ENCODE results near the gene IFNGR1. TPM values are rescaled to one million over a fixed set of nuclear protein-coding genes. Genes with fewer than 3 reads are reported as not detected.
"Not testable (repeated sequence)": the region's sequence is repeated elsewhere in the genome, so short reads cannot be mapped to it uniquely, and the experiment has no call there.

The IFNGR1 gene
- total and polyA plus RNA-seq, 2 experiments from 2014 or later, result 83.6 to 127 TPM

GRCh38 chr6:137211910-137212309 lies 7.3 kb downstream of the IFNGR1 start:
- Histone ChIP-seq H2AFZ (no peak overlapping the region), H3K4me2 (no peak overlapping the region), H3K4me1 (ENCODE audit: insufficient read depth) (peaks cover 10% of the 10 kb centered on the region), H3K9me2 (replicated peaks; ENCODE audit: insufficient read depth) (no peaks in the 10 kb centered on the region), H3K27me3 (no peaks in the 10 kb centered on the region), H3K36me3 (replicated peaks; ENCODE audit: insufficient read depth, low read depth) (no peaks in the 10 kb centered on the region), H3K4me3 (no peak overlapping the region), H3K27ac (no peak overlapping the region), H3K79me2 (peaks cover 99% of the 10 kb centered on the region), H3K9me3 (ENCODE audit: low read depth) (no peaks in the 10 kb centered on the region), H4K20me1 (ENCODE audit: insufficient read depth, poor library complexity, severe bottlenecking) (peaks cover 66% of the 10 kb centered on the region)
- TF ChIP-seq, protein P1, sequence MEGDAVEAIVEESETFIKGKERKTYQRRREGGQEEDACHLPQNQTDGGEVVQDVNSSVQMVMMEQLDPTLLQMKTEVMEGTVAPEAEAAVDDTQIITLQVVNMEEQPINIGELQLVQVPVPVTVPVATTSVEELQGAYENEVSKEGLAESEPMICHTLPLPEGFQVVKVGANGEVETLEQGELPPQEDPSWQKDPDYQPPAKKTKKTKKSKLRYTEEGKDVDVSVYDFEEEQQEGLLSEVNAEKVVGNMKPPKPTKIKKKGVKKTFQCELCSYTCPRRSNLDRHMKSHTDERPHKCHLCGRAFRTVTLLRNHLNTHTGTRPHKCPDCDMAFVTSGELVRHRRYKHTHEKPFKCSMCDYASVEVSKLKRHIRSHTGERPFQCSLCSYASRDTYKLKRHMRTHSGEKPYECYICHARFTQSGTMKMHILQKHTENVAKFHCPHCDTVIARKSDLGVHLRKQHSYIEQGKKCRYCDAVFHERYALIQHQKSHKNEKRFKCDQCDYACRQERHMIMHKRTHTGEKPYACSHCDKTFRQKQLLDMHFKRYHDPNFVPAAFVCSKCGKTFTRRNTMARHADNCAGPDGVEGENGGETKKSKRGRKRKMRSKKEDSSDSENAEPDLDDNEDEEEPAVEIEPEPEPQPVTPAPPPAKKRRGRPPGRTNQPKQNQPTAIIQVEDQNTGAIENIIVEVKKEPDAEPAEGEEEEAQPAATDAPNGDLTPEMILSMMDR (IDR thresholded peaks at IDR 0.05; ENCODE audit: poor library complexity), result no peak
- TF ChIP-seq EZH2 (IDR thresholded peaks at IDR 0.05; ENCODE audit: borderline replicate concordance) (no peak), EZH2phosphoT487 (IDR thresholded peaks at IDR 0.05; ENCODE audit: low read depth, severe bottlenecking, unreplicated experiment) (no peak)
- WGBS (ENCODE audit: low lambda C conversion rate, missing lambda C conversion rate), result over 99% methylated on average over 3 of the region's 3 CpGs
- no peak for DNase-seq (ENCODE audit: low spot score)

GRCh38 chr6:137210903-137211302 lies 8.3 kb downstream of the IFNGR1 start:
- Histone ChIP-seq H3K9me3 (ENCODE audit: low read depth) (no peaks in the 10 kb centered on the region), H3K4me1 (ENCODE audit: insufficient read depth) (peaks cover 4% of the 10 kb centered on the region), H4K20me1 (ENCODE audit: insufficient read depth, poor library complexity, severe bottlenecking) (peaks cover 62% of the 10 kb centered on the region), H3K4me3 (no peak overlapping the region), H3K79me2 (peaks cover 99% of the 10 kb centered on the region), H3K4me2 (no peak overlapping the region), H2AFZ (no peak overlapping the region), H3K9me2 (replicated peaks; ENCODE audit: insufficient read depth) (no peaks in the 10 kb centered on the region), H3K27ac (no peak overlapping the region), H3K27me3 (no peaks in the 10 kb centered on the region), H3K36me3 (replicated peaks; ENCODE audit: insufficient read depth, low read depth) (no peaks in the 10 kb centered on the region)
- no peak for DNase-seq (ENCODE audit: low spot score)
- TF ChIP-seq EZH2phosphoT487 (IDR thresholded peaks at IDR 0.05; ENCODE audit: low read depth, severe bottlenecking, unreplicated experiment) (no peak), EZH2 (IDR thresholded peaks at IDR 0.05; ENCODE audit: borderline replicate concordance) (no peak)
- TF ChIP-seq, protein P1 (IDR thresholded peaks at IDR 0.05; ENCODE audit: poor library complexity), result no peak

DNA sequence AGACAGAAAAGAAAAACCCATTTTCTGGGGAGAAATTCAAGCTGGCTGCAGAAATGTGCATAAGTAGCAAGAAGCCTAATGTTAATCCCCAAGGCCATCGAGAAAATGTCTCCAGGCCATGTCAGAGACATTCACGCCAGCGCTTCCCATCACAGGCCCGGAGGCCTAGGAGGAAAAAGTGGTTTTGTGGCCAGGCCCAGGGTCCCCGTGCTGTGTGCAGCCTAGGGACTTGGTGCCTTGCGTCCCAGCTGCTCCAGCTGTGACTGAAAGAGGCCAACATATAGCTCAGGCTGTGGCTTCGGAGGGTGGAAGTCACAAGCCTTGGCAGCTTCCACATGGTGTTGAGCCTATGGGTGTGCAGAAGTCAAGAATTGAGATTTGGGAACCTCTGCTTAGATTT lies 10.9 kb downstream of the IFNGR1 start:
- Histone ChIP-seq H3K79me2 (peaks cover 78% of the 10 kb centered on the region), H3K27me3 (no peaks in the 10 kb centered on the region), H3K9me3 (ENCODE audit: low read depth) (no peaks in the 10 kb centered on the region), H3K9me2 (replicated peaks; ENCODE audit: insufficient read depth) (no peaks in the 10 kb centered on the region), H3K4me2 (no peak overlapping the region), H3K4me1 (ENCODE audit: insufficient read depth) (peaks cover under 1% of the 10 kb centered on the region), H2AFZ (no peak overlapping the region), H3K4me3 (no peak overlapping the region), H3K36me3 (replicated peaks; ENCODE audit: insufficient read depth, low read depth) (no peaks in the 10 kb centered on the region), H4K20me1 (ENCODE audit: insufficient read depth, poor library complexity, severe bottlenecking) (peaks cover 35% of the 10 kb centered on the region), H3K27ac (no peak overlapping the region)
- TF ChIP-seq EZH2 (IDR thresholded peaks at IDR 0.05; ENCODE audit: borderline replicate concordance) (no peak), EZH2phosphoT487 (IDR thresholded peaks at IDR 0.05; ENCODE audit: low read depth, severe bottlenecking, unreplicated experiment) (no peak)
- TF ChIP-seq, protein P1 (IDR thresholded peaks at IDR 0.05; ENCODE audit: poor library complexity), result no peak
- WGBS (ENCODE audit: low lambda C conversion rate, missing lambda C conversion rate), result 99% methylated on average over 7 of the region's 7 CpGs
- DNase-seq (ENCODE audit: low spot score), result no peak

DNA sequence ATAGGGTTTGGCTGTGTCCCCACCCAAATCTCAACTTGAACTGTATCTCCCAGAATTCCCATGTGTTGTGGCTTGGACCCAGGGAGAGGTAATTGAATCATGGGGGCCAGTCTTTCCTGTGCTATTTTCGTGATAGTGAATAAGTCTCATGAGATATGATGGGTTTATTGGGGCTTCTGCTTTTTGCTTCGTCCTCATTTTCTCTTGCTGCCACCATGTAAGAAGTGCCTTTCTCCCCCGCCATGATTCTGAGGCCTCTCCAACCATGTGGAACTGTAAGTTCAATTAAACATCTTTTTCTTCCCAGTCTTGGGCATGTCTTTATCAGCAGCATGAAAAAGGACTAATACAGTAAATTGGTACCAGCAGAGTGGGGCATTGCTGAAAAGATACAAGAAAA lies 11.7 kb downstream of the IFNGR1 start:
- not testable (repeated sequence) for H3K36me3 ChIP-seq (replicated peaks; ENCODE audit: insufficient read depth, low read depth); H3K27ac ChIP-seq; H3K4me3 ChIP-seq; H3K4me2 ChIP-seq; H3K9me2 ChIP-seq (replicated peaks; ENCODE audit: insufficient read depth); H3K4me1 ChIP-seq (ENCODE audit: insufficient read depth); H3K9me3 ChIP-seq (ENCODE audit: low read depth); DNase-seq (ENCODE audit: low spot score); H2AFZ ChIP-seq; H3K27me3 ChIP-seq
- peaks cover 70% of the 10 kb centered on the region for H3K79me2 ChIP-seq
- H4K20me1 ChIP-seq (ENCODE audit: insufficient read depth, poor library complexity, severe bottlenecking), result peaks cover 27% of the 10 kb centered on the region
- WGBS (ENCODE audit: low lambda C conversion rate, missing lambda C conversion rate), result 97% methylated on average over 3 of the region's 3 CpGs
